Brain pericyte (primary cell): ENCODE measurements around the gene PDIA5.

Experiments used
- DNase-seq: peaks from one replicate; pipeline ENCODE4 v3.0.0-alpha.2; 2012; ENCODE audit warnings: low read depth, low spot score

PDIA5 gene

DNA sequence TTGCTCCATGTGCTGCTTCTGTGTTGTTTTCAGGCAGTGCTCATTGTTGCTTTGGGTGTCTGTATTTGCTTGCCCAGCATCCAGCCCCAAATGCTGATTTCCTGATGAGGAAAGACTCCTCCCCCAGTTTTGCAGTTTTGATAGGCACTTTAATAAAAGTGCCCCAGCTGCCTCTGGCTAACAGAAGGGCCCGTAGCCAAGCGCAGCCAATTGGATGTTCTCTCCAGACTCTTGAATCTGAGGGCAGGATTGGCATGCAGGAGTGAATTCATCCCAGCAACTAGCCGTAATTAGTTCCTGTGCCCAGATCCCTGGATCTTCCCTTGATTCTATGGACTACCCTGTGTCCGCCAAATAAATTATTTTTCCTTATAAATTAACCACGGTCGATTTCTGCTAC, 24.4 kb upstream of the PDIA5 start:
- no peak for DNase-seq

DNA sequence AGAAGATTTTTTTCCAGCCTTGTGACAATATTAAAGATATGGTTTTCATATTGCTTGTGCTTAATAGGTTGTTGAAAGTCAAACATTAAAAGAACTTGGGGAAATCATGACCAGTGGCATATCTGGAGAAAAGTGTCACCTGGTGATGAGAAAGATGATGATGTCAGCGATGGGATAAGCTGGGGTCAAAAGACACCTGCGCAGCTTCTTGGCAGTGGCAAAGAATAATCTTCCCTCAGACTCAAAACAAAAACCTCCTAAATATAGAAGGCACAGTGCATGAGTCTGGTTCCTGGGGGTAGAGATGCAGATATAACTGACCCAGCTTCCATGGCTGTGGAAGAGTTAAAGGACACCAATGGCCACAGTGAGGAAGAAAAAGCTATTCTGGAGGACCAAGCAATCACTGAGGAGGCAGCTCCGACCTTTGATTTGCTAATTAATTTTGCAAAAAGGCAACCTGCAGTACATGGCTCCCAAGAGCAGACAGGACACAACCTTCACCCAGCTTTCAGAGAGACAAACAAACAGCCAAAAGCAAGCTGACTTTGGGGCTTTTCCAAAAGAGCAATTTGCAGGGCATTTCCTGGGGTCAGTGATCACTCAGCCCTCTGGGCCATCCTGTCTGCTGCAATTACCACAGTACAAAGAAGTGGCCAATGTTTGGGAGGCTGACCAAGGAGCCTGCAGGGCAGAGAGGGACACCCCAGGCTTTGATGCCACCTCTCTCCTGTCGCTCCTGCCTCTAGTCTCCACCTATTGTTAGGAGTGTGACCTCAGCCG, 21.7 kb upstream of the PDIA5 start:
- DNase-seq = no peak

- no peak for DNase-seq
These were observed 20.4 kb upstream of the PDIA5 start for GRCh38 chr3:123046262-123047061.

- no peak for DNase-seq
These were observed 19.8 kb upstream of the PDIA5 start for GRCh38 chr3:123047062-123047319.

GRCh38 chr3:123048480-123049237, 18.2 kb upstream of the PDIA5 start:
- DNase-seq = no peak

- DNase-seq = no peak
These were observed 16.2 kb upstream of the PDIA5 start for GRCh38 chr3:123050666-123051065.

DNA sequence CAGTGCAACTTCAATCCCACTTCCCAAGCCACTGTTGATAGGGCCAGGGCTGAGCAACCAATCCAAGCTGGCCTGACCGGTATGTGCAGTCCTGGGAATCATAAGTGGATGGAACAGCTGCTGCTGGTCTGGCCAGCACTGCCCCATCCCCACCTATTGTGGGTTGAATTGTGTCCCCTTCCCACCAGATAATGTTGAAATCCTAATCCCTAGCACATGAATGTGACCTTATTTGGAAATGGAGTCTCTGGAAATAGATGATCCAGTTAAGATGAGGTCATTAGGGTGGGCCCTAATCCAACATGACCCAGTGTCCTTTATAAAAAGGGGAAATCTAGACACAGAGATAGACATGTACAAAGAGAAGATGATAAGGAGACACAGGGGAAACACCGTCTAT, 13.7 kb upstream of the PDIA5 start:
- DNase-seq = no peak

GRCh38 chr3:123054109-123054778, 12.6 kb upstream of the PDIA5 start:
- DNase-seq = no peak

GRCh38 chr3:123054931-123055330, 11.9 kb upstream of the PDIA5 start:
- DNase-seq = no peak

GRCh38 chr3:123055352-123055751, 11.5 kb upstream of the PDIA5 start:
- no peak for DNase-seq

GRCh38 chr3:123058505-123058904, 8.3 kb upstream of the PDIA5 start:
- DNase-seq = no peak

DNA sequence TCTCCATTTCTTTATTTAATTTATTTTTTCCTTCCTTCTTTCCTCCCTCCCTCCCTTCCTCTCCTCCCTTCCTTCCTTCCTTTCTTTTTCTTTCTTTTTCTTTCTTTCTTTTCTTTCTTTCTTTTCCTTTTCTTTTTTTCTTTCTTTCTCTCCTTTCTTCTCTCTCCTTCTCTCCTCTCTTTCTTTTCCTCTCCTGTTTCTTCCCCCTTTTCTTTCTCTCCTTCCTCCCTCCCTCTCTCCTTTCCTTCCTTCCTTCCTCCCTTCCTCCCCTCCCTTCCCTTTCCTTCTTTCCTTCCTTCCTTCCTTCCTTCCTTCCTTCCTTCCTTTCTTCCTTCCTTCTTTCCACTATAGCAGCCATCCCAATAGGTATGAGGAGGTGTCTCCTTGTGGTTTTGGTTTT, 6.8 kb upstream of the PDIA5 start:
- no peak for DNase-seq

DNA sequence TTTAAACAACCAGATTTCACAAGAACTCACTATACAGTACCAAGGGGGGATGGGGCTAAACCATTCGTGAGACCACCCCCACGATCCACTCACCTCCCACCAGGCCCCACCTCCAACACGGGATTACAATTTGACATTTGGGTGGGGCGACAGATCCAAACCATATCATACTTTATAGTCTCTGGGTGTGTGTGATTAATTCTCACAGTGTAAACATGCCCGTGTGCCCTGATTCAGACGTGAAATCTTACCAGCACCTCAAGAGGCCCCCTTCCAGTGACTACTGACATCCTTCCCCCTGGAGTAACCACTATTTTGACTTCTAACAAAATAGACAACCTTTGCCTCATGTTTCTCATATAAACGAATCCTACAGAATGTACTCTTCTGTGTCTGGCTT, 5.0 kb upstream of the PDIA5 start:
- no peak for DNase-seq

DNA sequence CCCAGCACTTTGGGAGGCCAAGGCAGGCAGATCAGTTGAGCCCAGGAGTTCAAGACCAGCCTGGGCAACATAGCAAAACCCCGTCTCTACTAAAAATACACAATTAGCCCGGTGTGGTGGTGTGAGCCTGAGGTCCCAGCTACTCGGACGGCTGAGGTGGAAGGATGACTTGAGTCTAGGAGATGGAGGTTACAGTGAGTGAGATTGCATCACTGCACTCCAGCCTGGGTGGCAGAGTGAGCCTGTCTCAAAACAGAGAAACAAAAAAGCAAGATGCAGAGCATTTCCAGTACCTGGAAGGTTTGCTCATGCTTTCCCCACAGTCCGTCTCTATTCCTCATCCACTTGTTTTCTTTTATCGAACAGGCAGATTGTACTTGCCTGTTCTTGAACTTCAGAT, 3.8 kb upstream of the PDIA5 start:
- no peak for DNase-seq

- no peak for DNase-seq
These were observed 2.3 kb upstream of the PDIA5 start for GRCh38 chr3:123064506-123064905.

- no peak for DNase-seq
These were observed 1.9 kb upstream of the PDIA5 start for GRCh38 chr3:123064914-123065313.

DNA sequence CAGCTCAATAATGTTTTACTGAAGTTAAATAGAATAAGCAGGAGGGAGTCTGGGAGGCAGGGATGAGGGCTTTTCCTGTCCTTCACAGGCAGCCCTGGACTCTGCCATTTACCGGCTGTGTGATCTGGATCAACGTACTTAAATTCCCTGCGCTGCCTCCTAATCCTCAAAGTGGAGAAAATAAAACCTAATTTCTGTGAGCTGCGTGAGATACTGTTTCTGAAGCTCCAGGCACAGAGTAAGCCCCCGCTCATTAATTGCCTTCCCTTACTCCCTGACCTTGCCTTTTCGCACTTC, 278 bp upstream of the PDIA5 start:
- no peak for DNase-seq

GRCh38 chr3:123067689-123068600, 1.1 kb downstream of the PDIA5 start:
- no peak for DNase-seq

DNA sequence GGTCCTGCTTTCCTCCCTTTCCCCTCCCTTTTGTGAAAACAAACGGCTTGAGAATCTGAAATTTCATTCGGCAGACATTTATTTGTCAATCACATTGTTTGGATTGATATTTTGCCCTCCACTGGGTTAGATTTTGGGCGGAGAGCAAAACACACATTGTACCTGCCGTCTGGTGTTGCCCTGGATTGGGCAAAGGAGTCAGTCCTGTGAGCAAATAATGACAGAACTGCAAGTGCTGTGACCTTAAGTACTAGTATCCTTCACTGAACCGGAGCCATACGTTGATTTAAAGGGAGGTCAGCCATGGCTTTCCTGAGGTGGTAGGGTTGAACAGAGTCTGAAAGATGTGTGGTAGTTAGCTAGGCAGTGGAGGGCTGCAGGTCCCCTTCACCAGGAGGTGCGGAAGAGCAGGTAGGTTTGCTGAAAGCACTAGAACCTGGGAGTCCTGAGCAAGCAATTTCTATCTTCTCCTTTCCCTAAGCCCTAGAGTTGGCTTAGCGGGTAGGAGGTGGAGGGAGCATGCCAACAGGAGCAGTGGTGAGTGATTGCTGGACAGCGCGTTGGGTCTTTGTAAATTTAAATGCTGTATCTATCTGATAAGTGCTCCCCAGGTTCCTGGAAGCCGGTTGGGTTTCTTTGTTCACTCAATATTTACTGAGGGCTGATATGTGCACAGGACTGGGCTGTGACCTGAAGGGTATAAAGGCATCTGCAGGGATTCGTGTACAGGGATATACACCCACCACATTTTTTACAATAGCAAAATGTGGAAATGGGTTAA, 2.0 kb downstream of the PDIA5 start:
- no peak for DNase-seq

DNA sequence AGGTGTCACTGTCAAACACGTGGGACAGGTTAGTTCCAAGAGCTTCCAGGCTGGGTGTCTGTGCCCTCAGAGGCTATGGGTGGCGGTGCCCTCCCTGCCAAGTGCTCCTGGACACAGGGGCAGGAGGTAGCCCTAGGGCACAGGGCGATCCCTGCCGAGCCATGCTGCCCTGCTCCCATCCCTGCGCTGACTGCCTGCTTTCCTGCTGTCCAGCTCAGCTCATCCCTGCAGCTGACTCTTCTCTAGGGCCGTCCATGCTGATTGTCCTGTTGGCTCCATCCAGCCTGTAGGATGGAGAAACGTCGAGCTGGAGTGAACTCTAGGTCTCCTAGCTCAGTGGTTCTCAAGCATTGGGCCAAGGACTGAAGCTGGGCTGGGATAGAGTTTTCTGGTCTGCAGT, 3.7 kb downstream of the PDIA5 start:
- no peak for DNase-seq

GRCh38 chr3:123071146-123071545, 4.3 kb downstream of the PDIA5 start:
- no peak for DNase-seq
